Measurements from ENCODE around the gene RPL36.

The RPL36 gene

DNA sequence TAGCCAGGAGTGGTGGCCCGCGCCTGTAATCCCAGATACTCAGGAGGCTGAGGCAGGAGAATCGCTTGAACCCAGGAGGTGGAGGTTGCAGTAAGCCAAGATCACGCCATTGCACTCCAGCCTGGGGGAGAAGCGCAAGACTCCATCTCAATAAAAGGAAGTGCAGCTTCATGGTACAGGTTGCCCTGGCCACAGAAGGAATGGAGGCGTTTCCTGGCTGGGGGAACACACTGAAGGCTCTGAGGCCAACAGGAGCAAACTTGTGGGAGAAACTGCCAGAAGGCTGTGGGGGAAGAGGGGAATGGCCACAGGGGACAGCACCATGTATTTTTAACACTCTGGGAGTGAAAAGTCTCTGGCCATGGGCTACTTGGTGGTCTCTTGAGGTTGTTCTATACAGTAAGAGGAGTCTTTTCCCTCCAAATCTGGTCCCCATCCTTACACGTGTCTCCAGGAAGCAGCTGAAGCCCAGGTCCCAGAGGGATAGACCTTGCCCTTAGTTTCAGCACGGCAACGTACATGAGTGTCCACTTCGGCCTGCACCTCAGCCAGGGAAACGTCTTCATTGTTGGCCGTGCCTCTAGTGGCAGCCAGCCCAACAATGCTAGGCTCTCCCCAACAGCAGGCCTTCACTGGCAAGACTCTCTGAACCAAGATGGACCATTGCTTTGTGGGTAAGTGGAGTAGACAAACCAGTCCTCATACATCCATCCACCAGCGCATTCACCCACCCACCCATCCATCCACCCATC lies 17.2 kb upstream of the RPL36 start:
- DNase-seq (ENCODE audit: low read depth) = no peak
- no peak overlapping the region for H3K4me3 ChIP-seq (ENCODE audit: low read length)
- no peak for TF ChIP-seq CTCF (IDR thresholded peaks at IDR 0.05; ENCODE audit: insufficient read depth, low read depth, low read length, missing control alignments)

DNA sequence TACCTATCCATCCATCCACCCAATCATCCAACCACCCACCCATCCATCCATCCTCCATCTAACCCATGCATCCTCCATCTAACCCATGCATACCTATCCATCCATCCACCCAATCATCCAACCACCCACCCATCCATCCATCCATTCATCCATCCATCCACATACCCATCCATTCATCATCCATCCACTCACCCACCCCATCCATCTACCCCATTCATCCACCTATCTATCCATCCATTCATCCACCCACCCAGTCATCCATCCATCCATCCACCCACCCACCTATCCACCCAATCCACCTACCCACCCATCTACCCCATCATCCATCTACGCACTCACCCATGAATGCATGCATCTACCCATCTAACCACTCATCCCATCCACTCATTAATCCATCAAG lies 16.3 kb upstream of the RPL36 start:
- no peak for TF ChIP-seq CTCF (IDR thresholded peaks at IDR 0.05; ENCODE audit: insufficient read depth, low read depth, low read length, missing control alignments)
- no peak for DNase-seq (ENCODE audit: low read depth)
- H3K4me3 ChIP-seq (ENCODE audit: low read length) = no peak overlapping the region

DNA sequence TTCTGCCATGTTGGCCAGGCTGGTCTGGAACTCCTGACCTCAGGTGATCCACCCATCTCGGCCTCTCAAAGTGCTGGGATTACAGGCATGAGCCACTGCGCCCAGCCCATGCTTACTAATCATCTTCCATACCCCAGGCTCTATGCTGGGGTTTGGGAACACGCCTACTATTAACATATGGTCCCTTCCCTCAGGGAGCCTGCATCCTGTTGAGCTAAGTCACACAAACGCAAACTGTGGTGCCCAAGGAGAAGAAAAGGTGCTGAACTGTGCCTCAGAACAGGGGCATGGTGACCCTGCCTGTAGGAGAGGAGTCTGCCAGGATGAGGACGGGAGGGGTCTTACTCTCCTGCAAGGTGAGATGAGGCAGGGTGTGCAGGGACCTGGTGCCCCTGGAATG lies 15.4 kb upstream of the RPL36 start:
- H3K4me3 ChIP-seq (ENCODE audit: low read length) = no peak overlapping the region
- DNase-seq (ENCODE audit: low read depth) = peak; percentile 32
- no peak for TF ChIP-seq CTCF (IDR thresholded peaks at IDR 0.05; ENCODE audit: insufficient read depth, low read depth, low read length, missing control alignments)

DNA sequence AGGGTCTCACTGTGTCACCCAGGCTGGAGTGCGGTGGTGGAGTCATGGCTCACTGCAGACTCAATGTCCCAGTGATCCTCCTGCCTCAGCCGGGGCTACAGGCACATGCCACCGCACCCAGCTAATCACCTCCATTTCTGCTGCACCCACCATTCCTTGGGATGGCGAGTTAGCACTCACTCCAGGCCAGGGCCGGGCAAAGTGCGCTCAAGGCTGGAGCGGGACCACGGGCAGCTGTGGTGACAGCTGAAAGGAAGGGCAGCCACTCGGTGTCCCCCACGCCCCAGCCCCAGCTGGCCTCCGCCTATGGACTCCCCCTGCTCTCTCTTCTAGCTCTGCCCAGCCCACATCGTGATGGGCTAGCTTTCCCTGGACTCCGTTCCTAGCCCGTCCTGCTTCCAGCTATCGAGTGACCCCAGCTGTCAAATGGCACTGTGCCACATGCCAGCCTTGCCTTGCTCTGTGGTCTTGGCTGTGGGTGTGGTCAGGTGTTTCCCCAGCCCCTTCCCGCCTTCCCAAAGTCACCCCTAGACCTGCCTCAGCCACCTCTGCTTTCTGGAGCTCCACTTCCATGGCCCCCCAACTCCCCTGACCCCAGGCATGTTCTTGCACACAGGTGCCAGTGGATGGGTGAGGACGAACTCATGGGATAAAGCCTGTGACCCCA lies 13.9 kb upstream of the RPL36 start:
- TF ChIP-seq CTCF (IDR thresholded peaks at IDR 0.05; ENCODE audit: insufficient read depth, low read depth, low read length, missing control alignments) = no peak
- H3K4me3 ChIP-seq (ENCODE audit: low read length) = no peak overlapping the region
- DNase-seq (ENCODE audit: low read depth) = no peak

DNA sequence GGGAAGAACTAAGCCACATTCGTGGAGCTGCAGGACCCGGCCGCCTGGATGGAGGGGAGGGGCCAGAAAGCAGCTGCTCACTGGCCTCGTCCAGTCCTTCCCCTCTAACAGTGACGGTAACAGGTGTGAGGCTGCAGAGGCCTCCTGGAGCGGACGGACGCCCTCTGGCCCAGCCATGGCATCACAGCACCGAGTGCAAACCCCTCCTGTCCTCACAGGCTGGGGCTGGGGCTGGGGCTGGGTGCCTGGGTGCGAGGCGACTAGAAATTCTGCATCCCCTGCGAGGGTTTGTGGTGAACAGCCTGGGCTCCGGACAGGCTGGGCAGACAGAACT lies 13.4 kb upstream of the RPL36 start:
- TF ChIP-seq CTCF (IDR thresholded peaks at IDR 0.05; ENCODE audit: insufficient read depth, low read depth, low read length, missing control alignments) = no peak
- DNase-seq (ENCODE audit: low read depth) = no peak
- no peak overlapping the region for H3K4me3 ChIP-seq (ENCODE audit: low read length)

DNA sequence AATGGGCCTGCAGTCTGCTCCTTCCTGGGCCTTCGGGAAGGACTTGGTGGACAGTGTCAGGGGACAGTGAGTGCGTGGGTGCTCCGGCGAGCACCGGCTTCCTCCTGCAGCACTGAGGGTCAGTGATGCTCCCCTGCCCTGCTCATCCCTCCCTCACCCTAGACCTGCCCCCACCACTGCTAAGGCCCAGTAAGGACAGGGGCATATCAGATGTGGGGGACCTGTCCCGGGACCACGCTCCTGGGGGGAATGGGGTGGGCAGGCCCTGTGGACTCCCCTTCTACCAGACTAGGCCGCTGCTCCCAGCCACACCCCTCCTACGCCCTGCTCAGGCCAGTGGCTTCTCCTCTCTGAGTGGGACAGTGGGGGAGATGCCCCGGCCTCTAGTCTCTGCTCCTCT lies 13.0 kb upstream of the RPL36 start:
- DNase-seq (ENCODE audit: low read depth) = no peak
- H3K4me3 ChIP-seq (ENCODE audit: low read length) = no peak overlapping the region
- TF ChIP-seq CTCF (IDR thresholded peaks at IDR 0.05; ENCODE audit: insufficient read depth, low read depth, low read length, missing control alignments) = no peak

DNA sequence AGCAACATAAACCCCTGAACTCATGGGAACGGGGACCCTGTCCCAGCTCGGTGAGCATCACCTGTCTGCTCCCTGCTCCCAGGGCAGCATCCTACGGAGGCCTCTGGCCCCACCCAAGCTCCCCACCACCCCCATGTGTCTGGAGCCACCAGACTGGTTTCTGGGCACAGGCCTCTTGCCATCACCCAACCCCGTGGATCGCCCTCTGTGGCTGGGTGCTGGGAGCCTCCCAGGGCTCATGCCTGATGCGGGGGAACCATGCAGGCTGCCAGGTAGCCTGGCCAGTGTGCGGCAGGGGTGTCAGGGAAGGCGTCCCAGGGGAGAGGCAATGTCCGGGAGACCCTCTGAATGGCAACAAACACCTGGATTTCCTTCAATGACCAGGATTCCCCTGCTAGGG lies 12.5 kb upstream of the RPL36 start:
- no peak overlapping the region for H3K4me3 ChIP-seq (ENCODE audit: low read length)
- TF ChIP-seq CTCF (IDR thresholded peaks at IDR 0.05; ENCODE audit: insufficient read depth, low read depth, low read length, missing control alignments) = no peak
- DNase-seq (ENCODE audit: low read depth) = no peak

Measured in epithelial cell of esophagus (primary cell).